NCI-H146 (cell line): ENCODE data around the gene SCAMP1.

ENCODE experiments used
- DNase-seq: peaks from one replicate; lab custom pipeline; 2025; lab: John Stamatoyannopoulos, UW

Gene SCAMP1

DNA sequence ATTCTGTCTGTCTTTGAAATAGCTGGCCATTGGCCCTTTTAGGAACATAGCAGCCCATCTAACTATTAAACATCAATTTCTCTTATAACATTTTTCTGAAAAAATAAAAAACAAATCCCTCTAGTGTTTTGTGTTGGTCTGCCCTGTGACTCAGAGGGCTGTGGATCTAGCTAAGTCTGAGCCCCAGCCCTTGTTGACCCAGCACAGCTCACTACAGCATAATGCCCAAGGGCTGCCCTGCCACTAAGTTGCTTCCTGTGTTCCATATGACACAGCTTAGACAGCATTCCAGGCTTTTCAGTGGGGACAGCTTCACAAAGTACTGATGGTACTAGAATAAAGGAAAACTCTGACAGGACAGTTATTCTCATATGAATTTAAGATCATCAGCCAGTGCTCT is 136.0 kb downstream of the SCAMP1 start:
- no peak for DNase-seq

DNA sequence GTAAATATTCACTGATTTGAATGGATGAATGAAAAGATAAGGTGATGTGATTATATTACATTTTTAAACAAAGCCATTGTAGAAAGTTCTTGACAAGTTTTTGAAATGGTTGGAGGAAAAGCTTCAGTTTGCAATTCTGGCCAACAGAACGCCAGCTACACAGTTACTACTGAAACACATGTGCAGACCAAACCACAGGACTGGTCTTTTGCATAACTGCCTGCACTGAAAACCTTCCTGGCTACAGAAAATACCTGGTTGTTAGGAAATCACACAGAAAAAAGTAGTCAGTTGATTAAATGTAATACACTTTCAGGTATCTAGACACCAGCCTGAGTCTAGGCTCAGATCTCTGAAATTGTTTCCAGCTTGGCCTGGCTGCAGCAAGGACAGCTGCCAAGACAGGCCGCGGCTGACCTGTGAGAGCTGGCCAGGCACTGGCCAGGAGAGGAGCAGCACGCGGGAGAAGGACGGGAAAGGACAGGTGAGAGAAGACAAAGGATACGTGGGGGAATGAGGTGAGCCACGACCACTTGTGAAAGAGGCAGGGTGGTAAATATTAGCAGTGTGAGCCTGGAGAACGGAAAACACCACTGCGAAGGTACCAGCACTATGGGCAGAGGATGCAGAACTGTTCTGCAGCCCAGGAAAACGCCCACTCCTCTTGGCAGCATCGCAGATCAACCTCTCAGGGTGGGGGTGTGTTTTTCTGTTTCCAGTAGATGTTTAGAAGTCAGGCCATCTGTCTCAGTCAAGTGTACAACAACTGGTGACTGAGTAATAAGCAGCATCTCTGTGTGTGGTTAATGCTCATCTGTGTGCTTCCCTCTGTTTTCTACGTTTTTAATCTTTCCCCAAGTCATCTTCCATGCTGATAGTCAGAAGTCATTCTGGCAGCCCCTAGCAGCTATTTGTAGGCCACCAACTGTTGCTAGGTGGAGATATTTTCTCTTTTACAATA is 137.4 kb downstream of the SCAMP1 start:
- no peak for DNase-seq

DNA sequence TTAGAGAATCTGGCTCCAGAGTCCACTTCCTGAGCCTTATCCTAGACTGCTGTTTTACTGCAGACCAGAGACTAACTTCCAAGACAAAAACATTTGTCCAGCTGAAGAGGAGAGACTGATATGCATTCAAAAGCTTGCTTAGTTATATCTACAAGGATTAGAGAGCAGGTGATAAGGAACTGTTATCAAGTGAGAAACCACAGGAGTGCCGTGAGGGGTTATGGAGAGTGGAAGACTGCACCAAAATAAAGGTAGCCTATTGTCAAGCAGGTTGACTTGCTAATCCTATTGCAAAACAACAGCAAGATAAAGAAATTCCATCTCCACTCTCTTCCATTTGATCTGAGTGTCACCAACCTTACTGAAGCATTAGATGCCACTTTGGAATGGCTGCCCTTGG is 139.1 kb downstream of the SCAMP1 start:
- no peak for DNase-seq

DNA sequence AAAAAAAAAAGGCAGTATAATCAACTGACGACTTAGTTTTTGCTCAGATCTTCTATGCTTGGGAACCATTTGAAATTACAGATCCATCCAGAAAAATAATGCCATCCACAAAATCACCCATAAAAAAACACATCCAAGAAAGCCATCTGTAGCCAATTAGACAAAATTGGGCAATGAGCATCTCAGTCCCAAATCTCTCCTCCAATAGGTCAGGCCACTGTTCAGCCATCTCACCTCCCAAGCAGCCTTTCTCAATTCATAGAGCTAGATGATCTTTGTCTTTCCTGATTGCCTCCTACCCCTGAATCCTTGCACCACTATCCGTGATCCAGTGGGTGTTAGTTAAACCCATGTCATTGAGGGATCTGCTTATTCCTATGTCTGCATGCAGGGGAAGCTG is 139.6 kb downstream of the SCAMP1 start:
- DNase-seq, result no peak

DNA sequence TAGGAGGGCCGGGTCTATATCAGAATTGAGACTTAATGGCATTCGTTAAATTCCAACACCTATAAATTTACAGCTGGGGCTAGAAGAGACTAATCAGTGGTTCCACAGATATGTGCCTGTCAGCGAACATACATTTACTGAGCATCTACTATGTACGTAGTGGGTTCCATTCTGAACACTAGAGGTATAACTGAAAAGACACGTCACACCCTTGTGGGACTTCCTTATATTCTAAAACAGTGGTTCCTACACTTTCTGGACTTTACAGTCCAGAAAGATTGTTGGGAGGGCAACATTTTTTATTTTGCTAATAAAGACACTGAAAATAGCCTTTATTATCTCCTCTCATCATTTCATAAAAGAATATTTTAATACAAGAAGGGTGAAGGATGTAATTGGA is 140.5 kb downstream of the SCAMP1 start:
- DNase-seq, result no peak

DNA sequence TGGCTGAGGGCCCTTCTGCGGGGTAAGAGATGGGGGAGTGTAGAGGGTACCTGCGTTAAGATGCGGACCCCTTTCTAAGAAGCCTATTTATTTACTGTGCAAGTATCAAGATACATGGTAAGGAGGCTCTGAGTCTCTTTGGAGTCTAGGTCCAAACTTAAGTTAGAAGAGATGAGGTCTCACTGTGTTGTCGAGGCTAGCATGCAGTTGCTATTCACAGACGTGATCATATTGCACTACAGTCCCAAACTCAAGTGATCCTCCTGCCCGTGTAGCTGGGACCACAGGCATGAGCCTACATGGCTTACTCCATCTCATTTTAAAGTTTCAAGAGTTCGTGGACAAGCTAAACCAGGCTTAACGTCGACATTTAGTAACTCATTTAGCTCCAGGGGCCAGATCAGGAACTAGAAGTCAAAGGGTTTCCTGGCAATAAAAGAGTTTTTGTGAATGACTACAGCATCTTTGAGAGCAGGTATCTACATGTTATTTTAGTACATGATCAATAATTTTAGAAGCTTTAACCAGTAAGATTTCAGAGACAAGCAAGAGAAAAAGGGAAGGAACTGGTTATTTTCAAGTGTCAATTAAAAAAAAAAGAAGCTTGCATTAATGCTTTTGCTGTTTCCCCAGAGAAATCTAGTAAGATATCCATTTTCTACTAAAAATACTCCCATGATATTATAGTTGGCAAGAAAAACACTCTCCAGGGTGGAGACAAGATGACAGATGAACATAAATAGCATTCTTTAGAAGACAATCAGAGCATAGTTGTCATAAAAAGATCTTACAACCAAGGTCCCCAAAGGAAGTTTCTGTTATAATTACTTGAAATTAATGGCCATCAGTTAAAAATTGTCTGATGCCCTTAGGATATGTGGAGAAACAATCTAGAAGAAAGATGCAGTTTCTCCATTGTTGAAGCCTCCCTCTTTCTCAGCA is 141.3 kb downstream of the SCAMP1 start:
- DNase-seq, result no peak

DNA sequence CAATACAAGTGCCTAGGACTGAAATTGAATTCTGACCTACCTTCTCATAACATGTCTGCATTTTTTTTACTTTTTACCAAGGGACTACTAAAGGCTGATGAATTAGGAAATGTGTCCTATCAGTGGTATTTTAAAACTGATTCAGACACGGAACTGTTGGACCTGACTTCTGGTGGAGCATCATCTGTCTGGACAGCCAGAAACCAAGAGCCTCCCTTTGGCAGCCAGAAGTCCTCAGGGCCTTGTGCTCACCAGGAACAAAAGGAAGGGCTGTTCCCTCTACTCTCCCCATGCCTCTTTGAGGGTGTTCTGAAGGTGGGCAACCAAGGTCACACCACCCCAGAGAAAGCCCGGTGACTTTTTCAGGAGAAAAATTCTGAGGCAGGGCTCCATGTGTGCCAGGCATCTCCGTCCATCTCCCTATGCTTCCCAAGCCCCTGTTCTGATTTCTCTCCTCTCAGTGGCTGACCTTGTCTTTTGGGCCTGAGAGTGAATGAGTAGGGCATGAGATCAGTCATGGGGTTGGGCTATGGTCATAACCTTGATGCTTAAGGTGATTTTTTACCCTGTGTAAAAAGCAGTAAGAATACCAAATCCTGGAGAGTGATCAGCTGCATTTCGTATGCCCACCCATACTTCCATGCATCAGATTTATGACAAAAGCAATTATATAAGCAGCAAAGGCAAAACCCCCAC is 143.7 kb downstream of the SCAMP1 start:
- DNase-seq, result no peak

DNA sequence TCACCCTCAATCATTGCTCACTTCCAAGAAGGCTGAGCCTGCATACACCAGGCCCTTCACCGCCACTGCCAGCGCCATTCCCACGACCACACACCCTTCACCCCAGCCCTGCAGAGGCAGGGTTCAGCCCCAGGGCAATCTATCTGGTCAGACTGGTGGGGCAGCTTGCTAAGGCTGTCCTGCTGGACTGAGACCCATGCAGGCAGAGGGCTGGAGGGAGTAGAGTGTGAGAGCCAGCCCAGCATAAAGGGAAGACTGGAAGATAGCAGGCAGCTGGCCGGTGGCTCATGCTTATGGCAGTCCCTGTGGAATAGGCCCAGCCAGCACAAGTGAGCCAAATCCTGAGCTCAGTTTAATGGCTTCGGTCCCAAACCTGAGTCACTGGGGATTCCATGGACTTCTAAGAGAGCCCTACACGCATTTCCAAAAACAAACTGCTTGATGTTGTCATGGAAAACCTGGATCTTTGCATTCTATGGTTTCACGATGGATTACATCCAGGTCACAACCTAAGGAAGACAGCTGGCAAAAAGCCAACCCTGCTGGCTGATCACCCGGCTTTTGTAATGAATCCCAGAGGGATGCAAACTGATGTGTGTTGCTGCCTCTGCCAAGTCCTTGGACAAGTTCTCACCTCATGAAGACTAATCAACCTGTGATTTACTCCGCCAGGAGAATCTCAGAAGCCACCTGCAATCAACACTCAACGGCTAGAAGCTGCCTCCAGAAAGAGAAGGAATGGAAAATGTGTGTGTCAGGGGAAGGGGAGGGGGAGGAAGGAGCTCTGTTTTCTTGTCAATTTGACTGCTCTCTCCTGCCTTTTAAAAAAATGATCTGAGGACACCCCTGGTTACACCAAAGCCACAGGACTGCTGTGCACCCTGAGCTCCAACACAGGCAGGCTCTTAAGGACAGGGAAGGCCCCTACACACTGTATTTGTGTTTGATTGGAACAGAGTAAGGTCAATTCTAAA is 144.6 kb downstream of the SCAMP1 start:
- DNase-seq, result peak; percentile 48

DNA sequence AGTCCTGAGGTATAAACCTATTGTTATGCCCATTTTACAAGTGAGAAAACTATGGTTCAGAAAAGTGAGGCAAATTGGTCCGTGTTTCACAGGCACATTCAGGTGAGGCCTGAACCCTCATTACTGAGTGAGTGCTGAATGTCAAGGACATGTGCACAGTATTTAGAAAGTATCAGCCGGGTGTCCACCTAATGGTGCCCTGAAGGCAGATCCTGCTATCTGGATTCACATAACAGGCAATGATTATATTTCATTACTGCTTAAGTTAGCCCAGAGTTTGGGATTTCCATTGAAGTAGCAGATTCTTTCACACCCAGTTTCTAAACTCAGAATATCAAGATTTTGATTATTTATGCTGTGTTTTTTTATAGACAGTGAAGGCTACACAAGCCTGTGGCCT is 145.4 kb downstream of the SCAMP1 start:
- DNase-seq, result no peak

DNA sequence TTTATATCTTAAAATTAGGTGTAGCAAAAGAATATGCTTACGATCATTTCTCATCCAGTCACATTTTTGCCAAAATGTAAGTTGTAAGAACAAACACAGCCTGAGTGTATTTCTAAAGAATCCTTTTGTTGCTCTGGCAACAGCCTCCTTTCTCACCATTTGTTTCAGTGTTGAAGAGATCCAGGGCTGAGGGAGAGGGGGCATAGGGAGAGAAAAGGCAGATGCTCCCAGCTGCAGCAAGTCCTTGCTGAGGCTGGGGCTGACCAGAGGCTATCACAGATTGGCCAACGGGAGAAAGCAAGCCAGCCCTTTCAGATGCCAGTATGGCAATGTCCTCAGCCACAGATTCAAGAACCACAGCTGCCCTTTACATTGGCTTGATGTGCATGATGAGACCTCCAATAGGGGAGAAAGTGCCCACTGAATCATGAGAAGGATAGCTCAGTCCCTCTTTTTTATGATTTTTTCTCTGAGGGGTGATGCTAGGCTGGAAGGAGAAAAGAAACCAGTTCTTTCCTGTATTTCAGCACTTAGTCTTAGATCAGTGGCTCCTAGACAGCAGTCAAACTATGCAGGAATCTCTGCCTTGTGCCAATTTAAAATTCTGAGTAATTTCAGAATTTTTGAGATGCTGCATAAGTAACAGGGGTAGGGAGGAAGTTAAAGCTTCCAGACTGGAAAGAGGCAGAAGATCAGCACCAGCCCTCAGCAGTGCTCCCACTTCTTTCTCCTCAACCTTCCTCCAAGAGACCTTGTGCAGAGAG is 146.0 kb downstream of the SCAMP1 start:
- no peak for DNase-seq

DNA sequence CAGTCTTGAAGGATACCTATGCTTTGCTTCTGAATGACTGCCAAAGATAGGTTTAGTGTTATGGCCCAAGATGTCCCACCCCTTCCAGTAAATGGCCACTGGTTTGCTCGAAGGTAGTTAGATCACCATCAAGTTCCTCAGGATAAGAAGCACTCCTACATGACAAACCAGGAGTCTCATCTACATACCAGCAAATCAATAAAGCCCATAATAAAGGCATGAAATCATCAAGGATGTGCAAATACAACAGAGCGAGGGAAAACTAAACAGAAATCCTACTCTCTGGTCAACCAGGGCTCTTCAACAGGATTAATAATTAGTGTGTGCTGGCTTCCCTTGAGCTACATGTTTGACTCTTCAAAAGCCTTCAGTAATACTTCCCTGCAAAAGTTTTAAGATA is 147.1 kb downstream of the SCAMP1 start:
- peak; percentile 15 for DNase-seq

DNA sequence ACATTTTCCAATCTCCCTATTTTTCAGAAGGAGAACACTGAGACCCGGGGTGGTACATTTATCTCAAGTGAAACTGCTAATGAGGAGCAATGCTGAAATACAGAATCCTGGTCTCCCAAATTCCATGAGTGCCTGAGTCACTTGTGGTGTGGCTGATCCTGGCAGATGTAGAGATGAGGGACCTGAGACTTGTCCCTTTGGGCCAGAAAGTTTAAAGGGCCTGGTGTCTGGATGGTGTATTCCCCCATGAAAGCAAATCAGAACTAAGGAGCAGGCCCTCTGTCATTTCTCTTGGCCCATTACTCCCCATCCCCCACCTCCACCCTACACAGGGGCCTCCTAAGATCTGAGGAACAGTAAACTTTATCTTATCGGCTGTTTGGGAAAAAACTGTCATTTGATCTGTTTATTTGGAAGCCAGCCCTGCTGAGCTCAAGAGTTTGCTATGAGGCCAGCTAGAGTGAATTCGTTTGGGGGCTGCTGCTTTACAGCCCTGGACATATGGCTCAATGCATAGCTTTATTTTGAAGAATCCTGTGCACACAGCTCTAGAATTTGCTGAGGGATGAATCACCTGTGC is 147.9 kb downstream of the SCAMP1 start:
- no peak for DNase-seq

DNA sequence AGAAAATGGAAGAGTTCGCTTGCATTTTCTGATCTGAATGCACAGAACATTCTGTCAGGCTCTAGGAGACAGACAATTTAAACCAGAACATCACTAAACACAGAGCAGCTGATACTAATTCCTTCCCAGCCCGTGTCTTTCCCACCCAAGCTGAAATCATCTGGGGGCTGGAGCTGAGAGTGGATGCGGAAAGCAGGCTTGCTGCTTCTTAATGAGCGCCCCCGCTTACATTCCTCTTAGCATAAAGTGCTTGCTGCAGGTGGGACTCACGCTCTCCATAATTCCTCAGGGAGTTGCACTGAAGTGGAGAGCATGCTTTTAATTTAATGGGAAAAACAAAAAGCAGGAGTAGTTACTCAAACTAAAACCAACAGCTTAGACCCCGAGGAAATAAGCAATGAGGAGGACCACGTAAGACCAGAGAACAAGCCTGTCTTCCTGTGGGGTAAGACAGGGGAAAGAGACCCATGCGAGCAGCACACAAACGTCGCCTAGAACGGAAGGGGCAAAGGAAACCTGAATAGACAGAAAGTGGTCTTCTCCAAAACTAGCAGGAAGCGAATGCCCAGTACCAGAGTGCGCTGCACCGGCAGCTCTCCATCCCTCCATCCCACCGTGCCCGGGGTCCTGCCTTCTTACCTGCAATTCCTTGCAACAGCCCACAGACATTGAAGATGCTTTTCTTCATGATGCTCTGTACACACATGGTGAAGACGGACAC is 148.9 kb downstream of the SCAMP1 start:
- DNase-seq, result no peak

DNA sequence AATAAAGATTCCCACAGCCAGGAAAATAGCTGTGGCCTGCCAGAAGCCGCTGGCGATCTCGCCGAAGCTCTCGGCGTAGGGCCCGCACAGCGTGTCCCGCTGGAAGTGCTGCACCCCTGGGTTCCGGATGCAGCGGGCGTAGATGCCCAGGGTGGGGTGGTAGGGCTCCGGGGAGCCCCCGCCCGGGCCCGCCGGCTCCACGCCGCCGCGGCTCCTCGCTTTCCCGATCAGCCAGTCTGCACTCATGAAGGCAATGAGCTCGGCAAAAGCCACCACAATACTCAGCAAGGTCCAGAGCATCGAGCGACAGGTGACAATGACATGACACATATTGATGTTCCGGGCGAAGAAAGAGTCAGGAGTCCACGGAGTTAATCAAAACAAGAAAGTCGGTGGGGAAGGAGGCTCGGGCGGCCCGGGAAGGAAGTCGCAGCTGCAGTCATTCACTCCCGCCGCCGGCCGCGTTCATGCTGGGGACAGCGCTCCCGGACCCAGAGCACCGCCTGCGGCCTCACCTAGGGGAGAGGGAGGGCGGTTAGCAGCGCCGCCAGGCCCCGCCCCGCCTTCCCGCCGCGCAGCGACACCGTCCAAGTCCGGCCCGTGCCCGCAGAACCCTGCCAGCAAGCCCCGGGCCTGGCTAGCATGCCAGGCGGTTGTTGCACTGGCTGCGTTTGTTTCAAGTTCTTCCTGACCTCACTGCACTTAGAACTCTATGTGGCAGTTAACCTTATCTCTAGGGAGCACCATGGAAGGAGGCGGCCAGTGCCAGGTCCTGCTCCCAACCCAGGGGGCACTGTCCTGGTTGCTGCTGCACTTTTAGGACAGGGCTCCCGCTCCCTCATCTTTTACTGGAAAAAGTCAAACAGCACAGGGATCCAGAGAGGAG is 149.7 kb downstream of the SCAMP1 start:
- DNase-seq, result peak; percentile 68

DNA sequence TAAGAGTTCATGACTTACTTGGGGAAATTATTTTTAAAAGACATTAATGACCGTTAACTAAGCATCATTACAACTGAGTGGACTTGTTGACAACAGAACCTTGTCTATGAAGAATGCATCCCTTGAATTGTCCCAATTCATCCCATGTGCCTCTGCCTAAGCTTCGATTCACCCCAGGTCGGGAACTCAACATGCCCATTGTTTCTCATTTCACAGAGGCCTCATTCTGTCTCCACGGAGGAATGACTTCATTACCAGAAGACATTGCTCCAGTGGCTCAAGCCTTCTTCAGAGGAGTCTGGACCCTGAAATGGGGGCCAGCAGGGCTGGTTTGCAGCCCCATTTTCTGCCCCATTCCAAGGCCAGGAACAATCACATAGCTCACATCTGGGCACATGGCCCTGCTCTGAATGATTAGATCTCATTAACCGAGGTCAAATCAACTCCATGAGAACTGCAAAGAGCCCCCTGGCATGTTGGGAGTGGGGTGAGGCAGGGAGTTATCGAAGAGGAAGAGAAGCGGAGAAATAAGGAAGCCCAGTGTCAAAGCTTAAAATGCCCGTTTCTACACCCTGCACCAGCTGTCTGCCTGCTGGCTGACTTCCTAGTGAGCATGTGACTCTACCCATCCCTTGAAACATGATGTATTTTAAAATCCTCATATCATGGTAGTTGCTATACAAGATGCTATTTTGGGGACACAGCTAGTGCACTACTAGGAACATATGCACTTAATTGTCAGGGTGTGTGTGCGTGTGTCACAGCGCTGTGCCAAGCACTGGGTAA is 150.9 kb downstream of the SCAMP1 start:
- no peak for DNase-seq

DNA sequence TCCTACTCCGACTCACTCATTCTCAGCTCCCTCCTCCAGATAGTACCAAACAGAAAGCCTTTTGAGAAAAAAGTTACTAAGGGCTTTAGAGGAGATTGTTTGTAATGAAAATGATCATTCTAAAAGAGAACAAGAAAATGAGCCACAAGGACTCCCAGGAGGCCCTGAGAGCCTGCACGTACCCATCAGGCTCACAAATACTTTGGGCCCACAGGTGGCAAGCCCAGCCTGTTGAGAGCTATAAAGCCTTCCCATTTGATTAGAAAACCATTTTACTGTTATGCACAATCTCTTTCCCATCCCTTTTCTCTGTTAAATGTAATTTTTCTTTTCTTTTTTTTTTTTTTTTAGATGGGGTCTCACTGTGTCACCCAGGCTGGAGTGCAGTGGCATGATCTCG is 152.0 kb downstream of the SCAMP1 start:
- DNase-seq, result no peak

DNA sequence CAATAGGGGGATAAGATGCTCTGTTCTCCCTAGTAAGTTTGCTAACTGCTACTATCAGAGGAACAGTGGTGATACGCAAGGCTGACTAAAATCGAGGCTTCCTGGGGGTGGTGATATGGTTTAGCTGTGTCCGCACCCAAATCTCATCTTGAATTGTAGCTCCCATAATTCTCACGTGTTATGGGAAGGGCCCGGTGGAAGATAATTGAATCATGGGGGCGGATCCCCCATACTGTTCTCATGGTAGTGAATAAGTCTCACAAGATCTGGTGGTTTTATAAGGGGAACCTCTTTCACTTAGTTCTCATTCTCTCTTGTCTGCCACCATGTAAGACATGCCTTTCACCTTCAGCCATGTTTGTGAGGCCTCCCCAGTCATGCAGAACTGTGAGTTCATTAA is 153.0 kb downstream of the SCAMP1 start:
- no peak for DNase-seq
